Stimulated activated CD8-positive, alpha-beta memory T cell treated with anti-CD3 and anti-CD28 coated beads, Interleukin-15, amount 100 ng/mL, for 48 hours (primary cell): ENCODE data around the gene SNX22.
"Not testable (repeated sequence)": the region's sequence is repeated elsewhere in the genome, so short reads cannot be mapped to it uniquely, and the experiment has no call there.

Experiments used
- DNase-seq, 2 donors: peaks; one replicate each; pipeline ENCODE4 v3.0.0-alpha.2; 2020; ENCODE audit warnings: low read depth in 2 of 2

Gene SNX22

GRCh38 chr15:64151727-64152506 is at the start of gene SNX22:
Gene SNX22, plus strand, starts transcription at chr15:64151731. Its CDS starts 45 bp downstream, at chr15:64151776.
- DNase-seq, result no peak

DNA sequence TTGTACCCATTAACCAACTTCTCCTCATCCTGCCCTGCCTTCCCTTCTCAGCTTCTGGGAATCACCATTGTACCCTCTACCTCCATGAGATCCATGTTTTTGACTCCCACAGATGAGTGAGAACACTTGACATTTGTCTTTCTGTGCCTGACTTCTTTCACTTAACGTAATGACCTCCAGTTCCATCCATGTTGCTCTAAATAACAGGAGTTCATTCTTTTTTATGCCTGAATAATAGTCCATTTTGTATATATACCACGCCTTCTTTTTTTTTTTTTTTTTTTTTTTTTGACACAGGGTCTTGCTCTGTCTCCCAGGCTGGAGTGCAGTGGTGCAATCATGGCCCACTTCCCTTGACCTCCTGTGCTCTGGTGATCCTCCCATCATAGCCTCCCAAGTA is 49.0 kb upstream of the SNX22 start:
- DNase-seq, result no peak

- no peak for DNase-seq
Observed at GRCh38 chr15:64105113-64105704, 46.3 kb upstream of the SNX22 start.

DNA sequence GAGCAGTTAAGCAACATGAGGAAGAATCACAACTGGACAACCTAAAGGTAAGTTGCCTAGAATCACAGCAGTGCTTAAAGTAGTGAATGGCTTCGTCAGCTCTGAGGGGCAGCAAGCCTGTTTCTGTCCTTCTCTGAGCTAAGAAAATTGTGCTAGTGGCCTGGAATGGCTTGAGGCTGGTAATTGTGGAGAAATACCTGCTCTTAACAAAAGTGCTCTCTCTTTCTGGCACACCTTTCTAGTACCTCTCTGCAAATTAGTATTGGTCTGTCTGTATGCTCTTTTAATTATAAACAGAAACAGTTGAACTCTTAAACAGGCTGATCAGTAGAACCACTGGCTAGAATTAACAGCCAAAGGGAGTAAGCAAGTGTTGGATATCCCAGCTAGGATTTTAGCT is 44.2 kb upstream of the SNX22 start:
- DNase-seq, result no peak

DNA sequence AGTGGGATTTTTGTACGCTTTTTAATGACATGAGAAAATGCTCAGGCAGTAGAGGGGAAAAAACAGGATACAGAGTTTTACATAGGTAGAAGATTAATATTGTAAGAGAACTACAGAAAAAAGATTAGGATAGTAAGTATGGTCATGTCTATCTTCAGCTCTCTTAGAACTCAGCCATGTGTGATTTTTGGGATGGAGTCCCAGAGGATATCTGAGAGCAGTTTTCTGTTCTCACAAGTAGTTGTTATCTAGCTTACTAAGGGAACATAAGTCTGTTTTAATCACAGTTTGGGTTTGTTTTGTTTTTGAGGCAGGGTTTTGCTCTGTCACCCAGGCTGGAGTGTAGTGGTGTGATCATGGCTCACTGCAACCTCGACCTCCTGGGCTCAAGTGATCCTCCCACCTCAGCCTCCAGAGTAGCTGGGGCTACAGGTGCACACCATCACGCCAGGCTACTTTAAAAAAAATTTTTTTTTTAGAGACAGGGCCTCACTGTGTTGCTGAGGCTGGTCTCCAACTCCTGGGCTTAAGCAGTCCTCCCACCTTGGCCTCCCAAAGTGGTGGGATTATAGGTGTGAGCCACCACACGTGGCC is 41.3 kb upstream of the SNX22 start:
- not testable (repeated sequence) for DNase-seq

GRCh38 chr15:64110950-64111678 is 40.4 kb upstream of the SNX22 start:
- DNase-seq, result no peak

DNA sequence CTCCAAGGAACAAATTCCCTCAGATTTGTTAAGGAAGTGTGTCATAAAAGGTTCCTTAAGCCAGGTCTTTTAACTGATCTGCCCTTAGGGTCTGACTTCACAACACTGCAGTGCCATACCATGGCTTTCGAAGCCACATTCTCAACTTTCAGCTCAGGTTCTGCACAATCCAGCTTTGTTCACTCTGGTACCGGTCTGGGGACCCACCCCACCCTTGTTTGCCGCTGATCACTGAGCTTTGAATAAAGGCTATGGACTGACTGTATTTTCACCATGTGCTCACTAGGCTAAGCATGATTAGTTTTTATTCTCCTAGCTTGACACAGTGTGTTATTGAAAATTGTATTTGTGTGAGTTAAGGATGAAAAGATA is 39.9 kb upstream of the SNX22 start:
- DNase-seq, result no peak

- DNase-seq, result no peak
Observed at GRCh38 chr15:64112073-64112772, 39.3 kb upstream of the SNX22 start.

DNA sequence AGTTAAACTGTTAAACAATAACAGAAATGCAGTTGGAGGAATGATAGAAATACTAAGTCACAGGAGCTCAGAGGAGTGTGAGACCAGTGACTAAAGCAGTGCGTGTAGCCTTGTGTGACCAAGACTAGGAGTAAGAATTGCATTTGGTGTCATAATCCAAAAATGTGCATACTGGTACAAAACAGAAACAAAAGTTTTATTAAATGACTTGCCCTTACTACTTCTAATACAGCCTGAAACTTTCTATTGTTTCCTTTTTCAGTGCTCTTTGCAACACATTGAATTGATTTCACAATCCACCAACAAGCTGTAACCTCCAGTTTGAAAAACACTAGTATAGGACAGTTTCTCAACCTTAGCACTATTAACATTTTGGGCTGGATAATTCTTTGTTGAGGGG is 38.6 kb upstream of the SNX22 start:
- DNase-seq, result no peak

DNA sequence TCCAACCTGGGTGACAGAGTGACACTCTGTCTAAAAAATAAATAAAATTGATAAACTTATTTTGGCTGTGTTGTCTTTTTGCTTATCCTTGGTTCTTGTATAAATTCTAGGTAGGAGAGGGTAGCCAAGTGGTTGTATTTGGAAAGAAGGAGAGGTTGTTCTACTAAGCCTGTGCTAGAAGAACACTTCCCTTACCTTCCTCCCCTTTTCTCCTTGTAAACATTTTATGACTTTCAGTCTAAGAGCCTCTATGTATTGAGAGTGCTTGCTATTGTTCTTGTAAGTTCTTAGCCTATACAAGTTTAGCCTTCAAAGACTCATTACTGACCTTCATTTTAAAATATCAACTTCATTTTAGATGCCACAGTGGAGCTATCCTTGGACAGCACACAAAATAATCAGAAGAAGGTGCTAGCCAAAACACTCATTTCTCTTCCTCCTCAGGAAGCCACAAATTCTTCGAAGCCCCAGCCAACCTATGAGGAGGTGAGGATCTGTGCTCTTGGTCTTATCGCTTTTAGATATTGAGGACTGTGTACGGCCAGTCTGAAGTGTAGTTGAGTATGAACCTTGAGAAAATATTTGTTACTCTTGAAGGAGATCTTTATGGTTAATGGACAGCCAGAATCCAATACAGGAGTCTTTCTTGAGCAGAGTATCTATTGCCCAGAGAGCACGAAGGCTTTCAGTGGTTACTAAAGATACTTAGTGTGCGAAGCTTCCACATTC is 33.6 kb upstream of the SNX22 start:
- no peak for DNase-seq

GRCh38 chr15:64120322-64120721 is 31.2 kb upstream of the SNX22 start:
- not testable (repeated sequence) for DNase-seq

DNA sequence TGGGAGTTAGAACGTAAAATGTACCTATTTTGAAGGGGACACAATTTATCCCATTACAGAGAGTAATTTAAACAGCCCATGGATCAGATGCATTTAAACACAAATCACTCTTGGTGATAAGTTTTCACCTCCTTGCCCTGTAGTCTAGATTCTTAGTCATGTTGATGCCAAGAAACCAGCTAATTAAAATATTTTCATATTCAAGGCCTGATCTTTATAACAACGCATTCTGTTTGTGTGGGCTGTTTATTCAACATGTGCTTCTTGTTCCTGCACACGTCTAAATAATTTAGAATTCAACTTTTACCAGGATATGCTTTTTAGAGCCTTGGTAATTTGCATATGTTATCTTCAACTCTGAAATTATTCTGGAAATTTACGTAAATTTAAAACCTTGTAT is 29.9 kb upstream of the SNX22 start:
- no peak for DNase-seq

DNA sequence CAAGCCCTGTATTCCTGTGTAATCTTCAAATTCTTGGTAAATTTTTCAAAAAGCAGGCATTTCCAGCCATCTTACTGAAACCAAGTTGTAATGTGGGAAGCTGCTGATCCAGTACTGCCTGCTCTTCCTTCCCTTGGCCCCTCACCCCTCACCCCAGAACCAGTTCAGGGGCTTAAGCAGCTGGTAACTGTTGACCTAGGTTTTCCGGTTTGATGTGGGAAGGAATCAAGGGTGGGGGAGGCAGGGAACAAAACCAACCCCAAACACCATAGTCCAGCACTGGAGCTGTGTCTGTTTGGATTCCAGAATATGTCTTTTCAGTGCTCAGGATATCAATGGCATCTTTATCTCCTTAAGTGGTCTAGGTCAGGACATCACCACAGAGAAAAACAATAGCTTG is 29.1 kb upstream of the SNX22 start:
- no peak for DNase-seq

DNA sequence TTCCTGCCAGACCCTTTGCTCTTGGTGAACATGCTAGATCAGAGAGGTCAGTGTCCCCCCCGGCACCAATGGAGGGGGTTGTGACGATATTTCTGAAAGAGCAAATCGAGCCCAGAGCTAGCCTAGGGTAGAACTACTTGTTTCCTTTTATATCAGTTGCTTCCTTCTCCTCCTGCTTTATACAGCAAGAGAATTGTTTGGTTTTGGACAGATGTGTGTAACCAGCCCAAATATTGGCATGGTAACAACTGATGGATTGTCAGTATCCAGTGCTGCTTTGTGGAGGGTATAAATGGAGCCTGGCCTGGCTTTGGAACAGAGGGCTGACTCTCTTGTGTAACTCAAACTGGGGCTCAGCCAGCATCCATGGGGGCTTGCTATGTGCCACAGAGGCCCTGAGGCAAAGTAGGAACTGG is 28.6 kb upstream of the SNX22 start:
- DNase-seq, result no peak

GRCh38 chr15:64125978-64126377 is 25.6 kb upstream of the SNX22 start:
- DNase-seq, result no peak

DNA sequence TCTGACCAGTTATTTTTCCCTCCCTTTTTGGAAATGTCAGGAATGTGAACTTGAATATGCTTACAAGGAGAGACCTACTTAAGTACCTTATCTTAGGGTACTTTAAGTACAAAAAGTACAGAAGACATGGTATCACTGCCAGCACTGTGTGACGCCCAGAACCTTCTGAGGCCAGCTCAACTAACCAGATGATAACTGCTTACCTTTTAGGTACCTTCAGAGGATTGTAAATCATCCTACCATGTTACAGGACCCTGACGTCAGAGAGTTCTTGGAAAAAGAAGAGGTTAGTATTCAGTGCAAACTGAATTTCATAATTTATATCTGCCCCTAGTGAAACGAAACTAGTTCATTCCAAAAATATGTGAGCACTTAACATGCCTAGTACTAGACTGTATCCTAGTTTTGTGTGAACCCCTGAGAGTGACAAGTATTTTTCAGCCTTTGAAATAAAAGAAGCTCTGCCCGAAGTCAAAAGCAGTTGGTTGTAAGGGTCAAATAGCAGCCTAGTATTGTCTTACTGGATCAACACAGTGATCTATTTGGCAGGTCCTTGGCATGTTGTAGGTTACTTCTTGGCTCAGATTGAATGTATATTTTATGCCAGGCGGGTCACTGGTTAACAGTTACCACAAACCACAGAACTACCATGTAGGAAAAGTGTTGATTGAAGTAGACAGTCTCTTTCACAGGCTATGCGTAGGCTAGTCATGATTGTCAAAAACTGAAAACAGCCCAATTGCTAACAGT is 23.8 kb upstream of the SNX22 start:
- no peak for DNase-seq

DNA sequence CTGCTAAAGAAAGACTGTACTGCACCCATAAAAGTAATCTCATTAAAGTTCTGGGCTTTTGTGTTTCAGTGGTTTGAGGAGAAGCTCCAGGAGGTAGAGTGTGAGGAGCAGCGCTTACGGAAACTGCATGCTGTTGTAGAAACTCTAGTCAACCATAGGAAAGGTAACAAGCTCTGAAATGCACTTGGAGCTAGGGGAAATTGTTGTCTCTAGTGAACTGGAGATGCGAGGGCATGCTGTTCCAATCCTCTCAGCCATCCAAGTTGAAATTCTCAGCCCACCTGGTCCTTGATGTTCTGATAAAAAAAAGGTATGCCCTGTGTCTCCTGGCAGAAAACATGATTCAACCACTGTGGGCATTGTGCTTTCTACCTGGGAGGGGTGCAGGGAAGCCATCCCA is 21.4 kb upstream of the SNX22 start:
- no peak for DNase-seq

- no peak for DNase-seq
Observed at GRCh38 chr15:64131547-64131946, 20.0 kb upstream of the SNX22 start.

DNA sequence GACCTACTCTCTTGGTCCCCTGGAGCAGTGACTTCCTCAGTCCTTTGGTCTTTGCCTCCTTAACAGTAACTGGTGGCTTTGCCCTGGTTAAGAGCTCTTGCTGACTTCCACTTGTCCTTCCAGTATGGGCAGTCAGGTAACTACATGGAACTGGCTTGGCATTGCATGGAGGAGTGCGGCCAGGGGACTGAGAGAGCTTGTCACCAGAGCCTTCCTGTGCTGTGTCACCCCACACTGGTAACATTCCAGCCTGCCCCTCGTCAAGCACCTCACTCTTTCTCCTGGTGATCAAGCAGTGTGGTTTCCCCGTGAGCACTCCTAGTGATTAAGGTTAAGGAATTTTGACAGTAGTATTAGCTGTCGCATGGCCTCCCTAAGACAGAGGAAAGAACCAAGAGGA is 19.3 kb upstream of the SNX22 start:
- no peak for DNase-seq

GRCh38 chr15:64133623-64134344 is 17.7 kb upstream of the SNX22 start:
- DNase-seq, result no peak
